ENCODE data around the gene BRME1. TPM values are rescaled to one million over a fixed set of nuclear protein-coding genes. Genes with fewer than 3 reads are reported as not detected.
A peak's percentile ranks its signal among the peaks of the same experiment; 100 is the strongest.

The BRME1 gene
- total RNA-seq, 1 experiment from 2014 or later, result 17.4 TPM

- intact Hi-C loops (cut with micrococcal nuclease; ENCODE audit: unreplicated experiment), result no loop called here
- POLR2A ChIA-PET, result no interaction called here
- Mint-ChIP-seq H3K4me3 (ENCODE audit: unreplicated experiment) (no peak overlapping the region), H3K27me3 (ENCODE audit: insufficient read depth, unreplicated experiment) (no peaks in the 10 kb centered on the region), H3K36me3 (ENCODE audit: insufficient read depth, unreplicated experiment) (peaks cover 6% of the 10 kb centered on the region), H3K4me1 (ENCODE audit: low read depth, unreplicated experiment) (peaks cover 7% of the 10 kb centered on the region), H3K27ac (ENCODE audit: unreplicated experiment) (no peak overlapping the region), H3K9me3 (ENCODE audit: unreplicated experiment) (no peaks in the 10 kb centered on the region)
- BruUV-seq (replicated peaks), result no TSS peak
- H3K4me3 ChIP-seq (ENCODE audit: low read depth, low read length), result no peak overlapping the region
- DNase-seq, result no peak
- CTCF ChIA-PET, result interaction anchor here (0.6 to 1.3 kb wide), 3 partner anchors 14 to 191 kb away, joined by 3 to 4 read pairs (median 3); partner anchors contain the start of gene IL27RA
- H3K9me3 ChIP-seq, result no peaks in the 10 kb centered on the region
- TF ChIP-seq CTCF (IDR thresholded peaks at IDR 0.05; ENCODE audit: insufficient read depth in 1 of 2, low read depth in 1 of 2, low read length in 1 of 2, severe bottlenecking in 1 of 2, unreplicated experiment in 1 of 2), result no peak
- no peaks in the 10 kb centered on the region for H3K36me3 ChIP-seq (ENCODE audit: control insufficient read depth, insufficient read depth, low read length)
- H3K27me3 ChIP-seq (replicated peaks; ENCODE audit: control insufficient read depth, insufficient read depth, low read length), result no peaks in the 10 kb centered on the region
- H3K4me1 ChIP-seq, result peaks cover 13% of the 10 kb centered on the region
Observed at GRCh38 chr19:13882419-13882795, 23.5 kb downstream of the BRME1 start.

GRCh38 chr19:13881692-13882418 lies 24.1 kb downstream of the BRME1 start:
- Mint-ChIP-seq H3K36me3 (ENCODE audit: insufficient read depth, unreplicated experiment) (peaks cover 6% of the 10 kb centered on the region), H3K4me1 (ENCODE audit: low read depth, unreplicated experiment) (peaks cover 7% of the 10 kb centered on the region), H3K9me3 (ENCODE audit: unreplicated experiment) (no peaks in the 10 kb centered on the region), H3K4me3 (ENCODE audit: unreplicated experiment) (no peak overlapping the region), H3K27ac (ENCODE audit: unreplicated experiment) (peak overlapping the region; percentile 35), H3K27me3 (ENCODE audit: insufficient read depth, unreplicated experiment) (no peaks in the 10 kb centered on the region)
- no peaks in the 10 kb centered on the region for H3K9me3 ChIP-seq
- no peak for DNase-seq
- no peaks in the 10 kb centered on the region for H3K36me3 ChIP-seq (ENCODE audit: control insufficient read depth, insufficient read depth, low read length)
- CTCF ChIA-PET, result interaction anchor here (0.5 to 1.3 kb wide), 5 partner anchors 13 to 192 kb away, joined by 3 to 4 read pairs (median 3); partner anchors contain the start of gene IL27RA
- POLR2A ChIA-PET, result no interaction called here
- H3K4me1 ChIP-seq, result peaks cover 13% of the 10 kb centered on the region
- no peak overlapping the region for H3K4me3 ChIP-seq (ENCODE audit: low read depth, low read length)
- no peak for TF ChIP-seq CTCF (IDR thresholded peaks at IDR 0.05; ENCODE audit: insufficient read depth in 1 of 2, low read depth in 1 of 2, low read length in 1 of 2, severe bottlenecking in 1 of 2, unreplicated experiment in 1 of 2)
- no TSS peak for BruUV-seq (replicated peaks)
- intact Hi-C loops (cut with micrococcal nuclease; ENCODE audit: unreplicated experiment), result loop anchor here (2.0 kb wide), 2 partner anchors 71 to 151 kb away; partner anchors contain the start of gene DCAF15
- H3K27me3 ChIP-seq (replicated peaks; ENCODE audit: control insufficient read depth, insufficient read depth, low read length), result no peaks in the 10 kb centered on the region

- BruUV-seq (replicated peaks), result no TSS peak
- Mint-ChIP-seq H3K4me1 (ENCODE audit: low read depth, unreplicated experiment) (peaks cover 7% of the 10 kb centered on the region), H3K4me3 (ENCODE audit: unreplicated experiment) (no peak overlapping the region), H3K27me3 (ENCODE audit: insufficient read depth, unreplicated experiment) (no peaks in the 10 kb centered on the region), H3K36me3 (ENCODE audit: insufficient read depth, unreplicated experiment) (peaks cover 6% of the 10 kb centered on the region), H3K27ac (ENCODE audit: unreplicated experiment) (peak overlapping the region; percentile 35), H3K9me3 (ENCODE audit: unreplicated experiment) (no peaks in the 10 kb centered on the region)
- intact Hi-C loops (cut with micrococcal nuclease; ENCODE audit: unreplicated experiment), result loop anchor here (2.0 kb wide), 2 partner anchors 72 to 152 kb away; partner anchors contain the start of gene DCAF15
- Histone ChIP-seq H3K4me1 (peaks cover 13% of the 10 kb centered on the region), H3K36me3 (ENCODE audit: control insufficient read depth, insufficient read depth, low read length) (no peaks in the 10 kb centered on the region), H3K9me3 (no peaks in the 10 kb centered on the region), H3K27me3 (replicated peaks; ENCODE audit: control insufficient read depth, insufficient read depth, low read length) (no peaks in the 10 kb centered on the region), H3K4me3 (ENCODE audit: low read depth, low read length) (no peak overlapping the region)
- DNase-seq, result no peak
- TF ChIP-seq CTCF (IDR thresholded peaks at IDR 0.05; ENCODE audit: insufficient read depth in 1 of 2, low read depth in 1 of 2, low read length in 1 of 2, severe bottlenecking in 1 of 2, unreplicated experiment in 1 of 2), result no peak
- ChIA-PET POLR2A (no interaction called here), CTCF (interaction anchor here (0.5 to 1.2 kb wide), 4 partner anchors 25 to 192 kb away, joined by 3 read pairs; no protein-coding TSS in a partner anchor)
Observed at GRCh38 chr19:13881251-13881691, 24.6 kb downstream of the BRME1 start.
